Lower leg skin (tissue), 4 donors: ENCODE measurements around the gene OVOL3. TPM values are rescaled to one million over a fixed set of nuclear protein-coding genes. Genes with fewer than 3 reads are reported as not detected.

Experiments used
- DNase-seq, 2 donors: peaks; one replicate each; pipeline ENCODE4 v3.0.0-alpha.2; 2019; ENCODE audit warnings: low spot score in 2 of 2
- H3K4me3 ChIP-seq: fragments of 200-600 bp; sonication (generic); 2 replicates; pipeline ENCODE4 v1.5.1; 2017; ENCODE audit warnings: mild to moderate bottlenecking, low read depth; ENCODE audit not compliant: poor library complexity, severe bottlenecking
- CTCF ChIP-seq, 3 donors: fragments of 450-650 bp; IDR thresholded peaks; one replicate each; pipeline ENCODE4 v1.5.1; 2016; ENCODE audit warnings: antibody characterized with exemption in 3 of 3, mild to moderate bottlenecking in 3 of 3, moderate library complexity in 2 of 3
- POLR2A ChIP-seq, 2 donors: fragments of 450-650 bp; IDR thresholded peaks; one replicate each; pipeline ENCODE4 v1.6.1; 2016 to 2017; ENCODE audit warnings: antibody characterized with exemption in 2 of 2, mild to moderate bottlenecking in 1 of 2, moderate library complexity in 1 of 2
- WGBS, 2 donors: methylation state at CpG; one replicate each; pipeline ENCODE4 v1.1.5; 2018; 5-methylcytosine and 5-hydroxymethylcytosine counted together
- intact Hi-C: fragments of 100-400 bp; cut with DNase I; formaldehyde crosslinking; loops from one replicate; pipeline ENCODE4 v1.15.0; 2023; ENCODE audit warnings: low total_unique reads
- total RNA-seq, 4 donors: library from RNA; depleted of rRNA; stranded (reverse); fragments of >200 nt; gene quantifications; one replicate each; pipeline ENCODE4 v1.1.0, GENCODE V29; 2016

Gene OVOL3
- total RNA-seq, 4 donors from 2014 or later: not detected

- TF ChIP-seq POLR2A (IDR thresholded peaks at IDR 0.05) (no peak), CTCF (IDR thresholded peaks at IDR 0.05) (no peak)
- intact Hi-C loops: no loop called here
These were observed 2.3 kb upstream of the OVOL3 start for GRCh38 chr19:36108684-36109083.

GRCh38 chr19:36111200-36111539 is 227 bp downstream of the OVOL3 start:
- DNase-seq: no peak
- intact Hi-C loops: no loop called here
- H3K4me3 ChIP-seq: no peak overlapping the region
- TF ChIP-seq CTCF (IDR thresholded peaks at IDR 0.05) (no peak), POLR2A (IDR thresholded peaks at IDR 0.05) (no peak)
- WGBS, 2 donors: 78 to 79% methylated on average over 9 to 13 of the region's 13 CpGs

More at GRCh38 chr19:36108684-36109083, 2.3 kb upstream of the OVOL3 start:
- no peak for DNase-seq
- 97 to 98% methylated on average over 3 of the region's 3 CpGs for WGBS, 2 donors
- no peak overlapping the region for H3K4me3 ChIP-seq

GRCh38 chr19:36112678-36113077 is 1.7 kb downstream of the OVOL3 start:
- H3K4me3 ChIP-seq: no peak overlapping the region
- intact Hi-C loops: no loop called here
- no peak for DNase-seq
- 91 to 100% methylated on average over 9 to 10 of the region's 10 CpGs for whole genome bisulfite sequencing, 2 donors
- TF ChIP-seq CTCF (IDR thresholded peaks at IDR 0.05) (no peak), POLR2A (IDR thresholded peaks at IDR 0.05) (no peak)

- intact Hi-C loops: no loop called here
- TF ChIP-seq POLR2A (IDR thresholded peaks at IDR 0.05) (no peak), CTCF (IDR thresholded peaks at IDR 0.05) (no peak)
- DNase-seq: no peak
- 87 to 93% methylated on average over 34 of the region's 34 CpGs for WGBS, 2 donors
- H3K4me3 ChIP-seq: no peak overlapping the region
These were observed 2.5 kb downstream of the OVOL3 start for GRCh38 chr19:36113425-36113824.

GRCh38 chr19:36113894-36114720 is 3.2 kb downstream of the OVOL3 start:
- intact Hi-C loops: no loop called here
- peak; percentile 38 to 90 for DNase-seq
- 10 to 15% methylated on average over 38 to 43 of the region's 48 CpGs for WGBS, 2 donors
- H3K4me3 ChIP-seq: peak overlapping the region; percentile 62
- TF ChIP-seq POLR2A (IDR thresholded peaks at IDR 0.05) (no peak), CTCF (IDR thresholded peaks at IDR 0.05) (no peak)
